ENCODE measurements around the gene ASB5.

Gene ASB5

DNA sequence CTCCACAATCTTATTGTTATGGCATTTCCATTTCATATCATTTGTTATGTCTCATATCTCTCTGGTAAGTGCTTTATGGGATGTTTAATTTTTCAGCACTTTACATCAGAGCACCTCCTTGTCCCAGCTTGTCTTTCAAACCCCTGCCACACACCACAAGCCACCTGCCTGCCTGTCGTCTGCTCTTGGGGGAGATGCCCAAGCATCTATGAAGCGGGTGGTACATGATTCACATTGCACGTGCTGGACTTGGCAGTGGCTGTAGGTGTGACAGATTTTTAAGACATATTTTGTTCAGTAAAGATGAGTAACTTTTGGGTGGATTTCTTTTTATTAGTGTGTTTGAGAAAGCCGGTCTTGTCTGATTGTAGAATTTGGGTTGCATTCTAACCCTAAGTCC lies 59.5 kb downstream of the ASB5 start:
- TF ChIP-seq CTCF (IDR thresholded peaks at IDR 0.05; ENCODE audit: insufficient read depth, low read length, poor library complexity, severe bottlenecking), result no peak
- Histone ChIP-seq H3K27me3 (replicated peaks; ENCODE audit: control insufficient read depth, insufficient read depth, low read length) (no peaks in the 10 kb centered on the region), H3K4me3 (replicated peaks; ENCODE audit: low read depth, low read length) (no peak overlapping the region), H3K36me3 (ENCODE audit: control insufficient read depth, insufficient read depth, low read length) (no peaks in the 10 kb centered on the region)
- no peak for DNase-seq (ENCODE audit: extremely low read depth, insufficient read length)

- Histone ChIP-seq H3K27me3 (replicated peaks; ENCODE audit: control insufficient read depth, insufficient read depth, low read length) (no peaks in the 10 kb centered on the region), H3K36me3 (ENCODE audit: control insufficient read depth, insufficient read depth, low read length) (no peaks in the 10 kb centered on the region), H3K4me3 (replicated peaks; ENCODE audit: low read depth, low read length) (no peak overlapping the region)
- DNase-seq (ENCODE audit: extremely low read depth, insufficient read length), result no peak
- TF ChIP-seq CTCF (IDR thresholded peaks at IDR 0.05; ENCODE audit: insufficient read depth, low read length, poor library complexity, severe bottlenecking), result no peak
Measured at GRCh38 chr4:176207839-176208238, 61.2 kb downstream of the ASB5 start.

- no peaks in the 10 kb centered on the region for H3K27me3 ChIP-seq (replicated peaks; ENCODE audit: control insufficient read depth, insufficient read depth, low read length)
- DNase-seq (ENCODE audit: extremely low read depth, insufficient read length), result no peak
- no peak for TF ChIP-seq CTCF (IDR thresholded peaks at IDR 0.05; ENCODE audit: insufficient read depth, low read length, poor library complexity, severe bottlenecking)
- H3K36me3 ChIP-seq (ENCODE audit: control insufficient read depth, insufficient read depth, low read length), result no peaks in the 10 kb centered on the region
- no peak overlapping the region for H3K4me3 ChIP-seq (replicated peaks; ENCODE audit: low read depth, low read length)
Measured at GRCh38 chr4:176205299-176205698, 63.7 kb downstream of the ASB5 start.

DNA sequence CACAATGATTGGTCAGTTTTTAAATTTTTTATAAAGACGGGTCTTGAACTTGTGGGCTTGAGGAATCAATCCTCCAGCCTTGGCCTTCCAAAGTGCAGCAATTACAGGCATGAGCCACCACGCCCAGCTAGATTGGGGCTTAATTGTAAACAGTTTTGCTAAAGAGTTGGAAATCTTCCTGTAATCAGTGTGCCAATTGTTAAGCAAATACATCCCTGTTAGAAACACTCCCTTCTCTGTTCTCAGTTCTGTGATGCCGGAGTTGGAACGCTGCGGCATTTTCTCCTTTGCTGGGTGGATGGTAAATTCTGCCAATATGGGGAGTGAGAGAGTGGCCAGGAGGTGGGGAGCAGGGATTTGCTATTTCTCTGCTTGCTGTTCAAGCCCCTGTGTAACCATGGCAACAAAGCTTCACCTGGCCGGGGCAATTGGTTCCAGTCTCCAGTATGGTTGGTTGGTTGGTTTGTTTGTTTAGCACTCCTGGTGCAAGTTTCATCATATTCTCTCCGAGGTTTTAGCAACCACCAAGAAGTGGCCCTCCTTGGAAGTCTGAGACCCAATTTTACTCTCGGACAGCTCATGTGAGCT lies 70.6 kb downstream of the ASB5 start:
- no peak for TF ChIP-seq CTCF (IDR thresholded peaks at IDR 0.05; ENCODE audit: insufficient read depth, low read length, poor library complexity, severe bottlenecking)
- Histone ChIP-seq H3K27me3 (replicated peaks; ENCODE audit: control insufficient read depth, insufficient read depth, low read length) (no peaks in the 10 kb centered on the region), H3K4me3 (replicated peaks; ENCODE audit: low read depth, low read length) (no peak overlapping the region), H3K36me3 (ENCODE audit: control insufficient read depth, insufficient read depth, low read length) (no peaks in the 10 kb centered on the region)
- no peak for DNase-seq (ENCODE audit: extremely low read depth, insufficient read length)

GRCh38 chr4:176195184-176195978 lies 73.6 kb downstream of the ASB5 start, which contains the start of gene SPATA4:
SPATA4 (minus strand) TSS chr4:176195585; CDS start chr4:176195562, 23 bp downstream.
- peak within 1 kb of the TSS; percentile 73 for H3K4me3 ChIP-seq (replicated peaks; ENCODE audit: low read depth, low read length)
- DNase-seq (ENCODE audit: extremely low read depth, insufficient read length), result peak; percentile 97
- no peak for TF ChIP-seq CTCF (IDR thresholded peaks at IDR 0.05; ENCODE audit: insufficient read depth, low read length, poor library complexity, severe bottlenecking)
- H3K27me3 ChIP-seq (replicated peaks; ENCODE audit: control insufficient read depth, insufficient read depth, low read length), result no peaks in the 10 kb centered on the region
- H3K36me3 ChIP-seq (ENCODE audit: control insufficient read depth, insufficient read depth, low read length), result no peaks in the 10 kb centered on the region

All from GM06990 (cell line).